ENCODE measurements around the gene BANF1. TPM values are rescaled to one million over a fixed set of nuclear protein-coding genes. Genes with fewer than 3 reads are reported as not detected.

The BANF1 gene
- total RNA-seq, 1 donor from 2014 or later = 54.5 TPM

DNA sequence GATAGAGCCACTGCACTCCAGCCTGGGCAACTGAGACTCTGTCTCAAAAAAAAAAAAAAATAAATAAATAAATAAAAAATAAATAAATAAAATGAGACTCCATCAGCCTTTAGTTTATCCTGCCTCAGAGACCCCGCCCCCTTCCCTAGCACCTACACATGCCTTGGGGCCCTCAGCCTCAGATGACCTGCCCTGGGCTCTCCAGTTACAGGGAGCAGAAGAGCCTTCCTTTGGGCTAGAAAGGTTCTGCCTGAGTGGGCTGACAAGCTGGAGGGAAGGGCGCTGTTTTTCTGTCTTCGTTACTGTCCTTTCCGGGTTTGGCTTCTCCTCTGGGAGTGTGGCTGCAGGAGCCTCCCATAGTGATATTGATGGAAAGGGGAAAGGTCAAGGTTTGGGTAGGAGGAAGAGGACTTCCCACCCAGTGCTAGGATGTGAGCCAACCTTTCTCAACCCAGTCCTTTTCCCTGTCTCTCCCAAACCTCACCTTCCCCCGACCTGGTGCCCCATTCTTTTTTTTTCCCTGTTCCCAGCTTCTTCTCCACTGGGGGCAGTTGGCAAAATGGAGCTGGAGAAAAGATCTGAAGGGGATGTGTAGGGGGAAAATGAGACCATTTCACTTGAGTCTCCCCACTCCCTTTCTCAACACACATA lies 48.4 kb downstream of the BANF1 start:
- intact Hi-C loops (cut with DNase I) = no loop called here
- H3K27ac ChIP-seq = no peak overlapping the region
- peaks cover 31% of the 10 kb centered on the region for H3K4me1 ChIP-seq
- no peaks in the 10 kb centered on the region for H3K27me3 ChIP-seq
- peak overlapping the region in 1 of 2 donors; percentile 59 for H3K4me3 ChIP-seq
- DNase-seq (ENCODE audit: extremely low spot score in 2 of 2) = no peak
- H3K36me3 ChIP-seq = peaks cover 0 to 11% of the 10 kb centered on the region in 2 donors
- no peaks in the 10 kb centered on the region for H3K9me3 ChIP-seq
- TF ChIP-seq, protein P1, sequence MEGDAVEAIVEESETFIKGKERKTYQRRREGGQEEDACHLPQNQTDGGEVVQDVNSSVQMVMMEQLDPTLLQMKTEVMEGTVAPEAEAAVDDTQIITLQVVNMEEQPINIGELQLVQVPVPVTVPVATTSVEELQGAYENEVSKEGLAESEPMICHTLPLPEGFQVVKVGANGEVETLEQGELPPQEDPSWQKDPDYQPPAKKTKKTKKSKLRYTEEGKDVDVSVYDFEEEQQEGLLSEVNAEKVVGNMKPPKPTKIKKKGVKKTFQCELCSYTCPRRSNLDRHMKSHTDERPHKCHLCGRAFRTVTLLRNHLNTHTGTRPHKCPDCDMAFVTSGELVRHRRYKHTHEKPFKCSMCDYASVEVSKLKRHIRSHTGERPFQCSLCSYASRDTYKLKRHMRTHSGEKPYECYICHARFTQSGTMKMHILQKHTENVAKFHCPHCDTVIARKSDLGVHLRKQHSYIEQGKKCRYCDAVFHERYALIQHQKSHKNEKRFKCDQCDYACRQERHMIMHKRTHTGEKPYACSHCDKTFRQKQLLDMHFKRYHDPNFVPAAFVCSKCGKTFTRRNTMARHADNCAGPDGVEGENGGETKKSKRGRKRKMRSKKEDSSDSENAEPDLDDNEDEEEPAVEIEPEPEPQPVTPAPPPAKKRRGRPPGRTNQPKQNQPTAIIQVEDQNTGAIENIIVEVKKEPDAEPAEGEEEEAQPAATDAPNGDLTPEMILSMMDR (IDR thresholded peaks at IDR 0.05) = no peak
- TF ChIP-seq POLR2A (IDR thresholded peaks at IDR 0.05) (no peak), POLR2AphosphoS5 (IDR thresholded peaks at IDR 0.05; ENCODE audit: insufficient read depth in 1 of 2, low read depth in 1 of 2) (no peak)

DNA sequence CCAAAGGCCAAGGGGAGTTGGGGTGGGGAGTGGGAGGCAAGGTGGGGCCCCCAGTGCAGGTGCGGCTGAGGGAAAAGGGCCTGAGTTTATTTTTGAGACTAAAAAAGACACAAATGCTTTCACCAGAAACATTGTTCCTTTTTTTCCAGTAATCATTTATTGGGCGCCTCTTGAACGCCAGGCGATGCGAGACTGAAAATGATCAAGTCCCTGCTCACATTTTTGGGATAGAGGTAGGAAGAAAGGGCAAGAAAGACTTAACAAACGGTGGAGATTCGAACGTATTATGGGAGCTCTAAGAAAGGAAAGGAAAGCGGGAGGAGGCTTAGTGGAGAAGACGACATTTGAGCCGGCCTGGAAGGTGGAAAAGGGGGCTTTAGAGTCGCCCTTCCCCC lies 49.1 kb downstream of the BANF1 start:
- H3K36me3 ChIP-seq = peaks cover 0 to 18% of the 10 kb centered on the region in 2 donors
- no peaks in the 10 kb centered on the region for H3K27me3 ChIP-seq
- intact Hi-C loops (cut with DNase I) = no loop called here
- H3K9me3 ChIP-seq = no peaks in the 10 kb centered on the region
- no peak for DNase-seq (ENCODE audit: extremely low spot score in 2 of 2)
- peaks cover 31% of the 10 kb centered on the region for H3K4me1 ChIP-seq
- peak overlapping the region; percentile 59 to 100 for H3K4me3 ChIP-seq
- H3K27ac ChIP-seq = peak overlapping the region; percentile 90
- no peak for TF ChIP-seq POLR2A (IDR thresholded peaks at IDR 0.05)
- no peak for TF ChIP-seq POLR2AphosphoS5 (IDR thresholded peaks at IDR 0.05; ENCODE audit: insufficient read depth in 1 of 2, low read depth in 1 of 2)
- TF ChIP-seq, protein P1 (IDR thresholded peaks at IDR 0.05) = no peak

DNA sequence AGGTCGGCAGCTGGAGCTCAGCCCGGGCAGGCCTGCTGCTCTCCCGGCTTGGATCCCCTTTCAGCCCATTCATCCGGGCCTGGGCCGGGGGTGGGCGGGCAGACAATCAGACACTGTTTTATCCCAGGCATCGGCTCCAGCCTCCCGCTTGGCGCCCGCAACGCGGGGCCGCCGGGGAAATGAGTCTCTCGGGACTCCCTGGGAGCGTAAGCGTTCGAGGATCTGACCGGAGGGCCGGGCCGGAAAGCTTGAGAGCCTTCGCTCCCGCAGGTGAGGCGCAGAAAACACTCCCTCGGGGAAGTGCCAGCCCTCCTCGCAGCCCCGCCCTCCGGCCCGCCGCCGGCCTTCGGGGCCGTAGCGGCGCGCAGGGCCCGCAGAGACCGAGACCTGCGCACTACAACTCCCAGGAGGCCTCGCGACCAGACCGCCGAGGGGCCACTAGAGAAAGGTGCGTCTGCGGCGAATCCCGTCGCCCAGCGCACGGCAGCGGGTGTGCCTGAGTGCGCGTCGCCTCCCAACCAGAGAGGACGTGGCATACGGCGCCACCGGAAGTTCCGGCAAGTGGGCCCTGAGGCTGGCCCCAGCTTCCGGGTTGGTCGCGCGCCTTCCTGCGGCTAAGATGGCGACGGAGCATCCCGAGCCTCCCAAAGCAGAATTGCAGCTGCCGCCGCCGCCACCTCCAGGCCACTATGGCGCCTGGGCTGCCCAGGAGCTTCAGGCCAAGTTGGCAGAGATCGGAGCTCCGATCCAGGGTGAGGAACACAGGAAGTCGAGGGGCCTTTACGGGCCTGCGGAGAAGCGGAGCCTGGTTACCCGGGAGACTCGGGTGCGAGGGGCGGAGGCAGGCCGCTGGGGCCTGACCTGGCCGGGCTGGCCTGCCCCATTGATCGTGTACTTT lies 49.7 kb downstream of the BANF1 start, which contains the start of gene SF3B2:
SF3B2 (plus strand) TSS at position 599 of the 898 bp plus-strand sequence; CDS start at position 620, 21 bp downstream.
- peak in 1 of 2 donors; percentile 98 for DNase-seq (ENCODE audit: extremely low spot score in 2 of 2)
- intact Hi-C loops (cut with DNase I) = no loop called here
- Histone ChIP-seq H3K27me3 (no peaks in the 10 kb centered on the region), H3K4me3 (peak within 1 kb of the TSS; percentile 59 to 100), H3K27ac (peak within 1 kb of the TSS; percentile 90), H3K4me1 (peaks cover 31% of the 10 kb centered on the region), H3K9me3 (no peaks in the 10 kb centered on the region), H3K36me3 (peaks cover 0 to 24% of the 10 kb centered on the region in 2 donors)
- no peak for TF ChIP-seq POLR2A (IDR thresholded peaks at IDR 0.05)
- TF ChIP-seq POLR2AphosphoS5 (IDR thresholded peaks at IDR 0.05; ENCODE audit: insufficient read depth in 1 of 2, low read depth in 1 of 2) = peak; percentile 92 to 95

DNA sequence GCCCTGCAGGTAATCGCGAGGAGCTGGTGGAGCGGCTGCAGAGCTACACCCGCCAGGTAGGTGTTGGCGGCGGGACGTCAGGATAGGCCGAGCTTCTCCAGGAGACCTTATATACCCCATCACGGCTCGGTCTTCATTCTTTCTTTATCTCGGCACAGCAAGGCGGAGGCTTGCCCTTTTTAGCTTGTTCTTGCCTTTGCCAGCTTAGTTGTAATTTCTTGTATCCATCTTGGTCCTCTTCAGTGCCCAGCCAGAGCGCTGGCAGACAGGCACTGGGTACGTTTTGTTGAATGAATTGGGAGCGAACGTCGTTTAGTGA lies 50.3 kb downstream of the BANF1 start:
- Histone ChIP-seq H3K4me3 (peak overlapping the region; percentile 59 to 100), H3K4me1 (peaks cover 31% of the 10 kb centered on the region), H3K27me3 (no peaks in the 10 kb centered on the region), H3K36me3 (peaks cover 0 to 30% of the 10 kb centered on the region in 2 donors), H3K9me3 (no peaks in the 10 kb centered on the region), H3K27ac (peak overlapping the region; percentile 90)
- DNase-seq (ENCODE audit: extremely low spot score in 2 of 2) = no peak
- intact Hi-C loops (cut with DNase I) = no loop called here
- TF ChIP-seq, protein P1 (IDR thresholded peaks at IDR 0.05) = no peak
- no peak for TF ChIP-seq POLR2AphosphoS5 (IDR thresholded peaks at IDR 0.05; ENCODE audit: insufficient read depth in 1 of 2, low read depth in 1 of 2)
- no peak for TF ChIP-seq POLR2A (IDR thresholded peaks at IDR 0.05)

Other genes with a start within 250 kb of the BANF1 start
- gene AP5B1, start 221.5 kb upstream of the BANF1 start, total RNA-seq = 16.5 TPM
- gene OVOL1, start 215.4 kb upstream of the BANF1 start, total RNA-seq = 17.4 TPM
- 1.5 TPM for gene SNX32, start 168.5 kb upstream of the BANF1 start, total RNA-seq
- 589 TPM for gene CFL1, start 144.3 kb upstream of the BANF1 start, total RNA-seq
- 48.9 TPM for gene MUS81, start 142.1 kb upstream of the BANF1 start, total RNA-seq
- 57.9 TPM for gene EFEMP2, start 129.7 kb upstream of the BANF1 start, total RNA-seq
- gene CTSW, start 122.7 kb upstream of the BANF1 start, total RNA-seq = 0.74 TPM
- 78.6 TPM for gene FIBP, start 114.0 kb upstream of the BANF1 start, total RNA-seq
- 76.4 TPM for gene CCDC85B, start 111.8 kb upstream of the BANF1 start, total RNA-seq
- gene FOSL1, start 102.1 kb upstream of the BANF1 start, total RNA-seq = 20.9 TPM
- gene C11orf68, start 83.4 kb upstream of the BANF1 start, total RNA-seq = 21.1 TPM
- gene DRAP1, start 83.1 kb upstream of the BANF1 start, total RNA-seq = 59.2 TPM
- gene TSGA10IP, start 57.0 kb upstream of the BANF1 start, total RNA-seq = not detected
- gene SART1, start 40.8 kb upstream of the BANF1 start, total RNA-seq = 26.0 TPM
- gene EIF1AD, start 346 bp upstream of the BANF1 start, total RNA-seq = 50.6 TPM
- 5.6 TPM for gene CST6, start 9.5 kb downstream of the BANF1 start, total RNA-seq
- not detected for gene CATSPER1, start 24.0 kb downstream of the BANF1 start, total RNA-seq
- not detected for gene GAL3ST3, start 46.7 kb downstream of the BANF1 start, total RNA-seq
- gene SF3B2, start 49.9 kb downstream of the BANF1 start, total RNA-seq = 107 TPM
- 66.0 TPM for gene PACS1, start 67.8 kb downstream of the BANF1 start, total RNA-seq